Umbilical cord (tissue), 2 donors: ENCODE measurements around the gene ATP1A1. TPM values are rescaled to one million over a fixed set of nuclear protein-coding genes. Genes with fewer than 3 reads are reported as not detected.

Source experiments
- DNase-seq: peaks from one replicate; pipeline ENCODE4 v3.0.0-alpha.2; 2015; ENCODE audit warnings: low spot score
- total RNA-seq: library from RNA; depleted of rRNA; stranded (reverse); fragments of >200 nt; gene quantifications from one replicate; pipeline ENCODE4 v1.2.3, GENCODE V29; 2014; ENCODE audit warnings: low replicate concordance; ENCODE audit not compliant: insufficient read depth

ATP1A1 gene
- 43.3 TPM for total RNA-seq

DNA sequence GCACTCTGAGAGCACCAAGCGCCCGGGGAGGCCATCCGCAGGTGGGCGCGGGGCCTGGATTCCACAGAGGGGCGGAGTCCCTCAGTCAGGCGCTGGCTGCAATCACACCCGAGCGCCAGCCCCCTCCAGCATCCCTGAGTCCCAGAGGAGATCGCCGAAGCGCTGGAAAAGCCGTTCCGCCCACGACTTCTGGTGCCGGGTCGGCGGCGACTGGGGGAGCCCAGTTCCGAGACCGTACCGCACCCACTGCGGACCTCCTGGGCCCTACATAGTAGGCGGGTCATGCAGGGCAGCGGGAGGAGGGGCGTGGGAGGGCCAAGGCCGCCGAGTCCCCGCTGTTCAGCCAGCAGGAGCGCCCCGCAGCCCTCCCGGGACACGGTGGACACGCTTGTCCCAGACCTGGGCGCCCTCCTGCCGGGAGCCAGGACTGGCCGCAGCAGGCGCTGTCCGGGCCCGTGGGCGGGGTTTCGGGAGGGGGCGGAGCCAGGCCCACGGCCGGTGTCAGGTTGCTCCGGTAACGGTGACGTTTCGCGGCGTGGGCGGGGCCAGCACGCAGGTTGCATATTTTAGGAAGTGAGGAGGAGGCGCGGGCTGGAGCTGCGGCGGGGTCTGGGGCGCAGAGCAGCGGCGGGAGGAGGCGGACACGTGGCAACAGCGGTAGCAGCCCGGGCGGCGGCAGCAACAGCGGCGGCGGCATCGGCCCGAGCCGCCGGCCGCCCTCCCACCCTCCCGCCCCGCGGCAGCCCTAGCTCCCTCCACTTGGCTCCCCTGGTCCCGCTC, at the start of gene ATP1A1:
ATP1A1 (plus strand) TSS at position 594 of the 780 bp plus-strand sequence. CDS start 268 bp downstream, outside the sequence.
- DNase-seq = peak; percentile 95

DNA sequence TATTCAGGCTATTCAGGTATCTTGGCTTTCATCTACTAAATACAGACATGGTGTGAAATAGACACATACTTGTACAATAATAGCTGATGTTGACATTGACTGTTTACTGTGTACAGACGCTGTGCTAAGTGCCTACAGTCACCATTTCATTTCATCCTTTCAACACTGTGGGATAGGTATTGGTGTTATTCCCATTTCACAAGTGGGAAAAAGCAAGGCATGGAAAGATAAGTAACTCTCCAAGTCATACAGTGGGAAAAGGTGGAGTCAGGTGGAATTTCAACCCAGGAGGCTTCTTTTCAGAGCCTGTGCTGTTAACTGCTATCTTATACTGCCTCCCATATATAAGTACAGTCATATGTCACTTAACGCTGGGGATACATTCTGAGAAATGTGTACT, 49.6 kb upstream of the ATP1A1 start:
- DNase-seq = no peak

DNA sequence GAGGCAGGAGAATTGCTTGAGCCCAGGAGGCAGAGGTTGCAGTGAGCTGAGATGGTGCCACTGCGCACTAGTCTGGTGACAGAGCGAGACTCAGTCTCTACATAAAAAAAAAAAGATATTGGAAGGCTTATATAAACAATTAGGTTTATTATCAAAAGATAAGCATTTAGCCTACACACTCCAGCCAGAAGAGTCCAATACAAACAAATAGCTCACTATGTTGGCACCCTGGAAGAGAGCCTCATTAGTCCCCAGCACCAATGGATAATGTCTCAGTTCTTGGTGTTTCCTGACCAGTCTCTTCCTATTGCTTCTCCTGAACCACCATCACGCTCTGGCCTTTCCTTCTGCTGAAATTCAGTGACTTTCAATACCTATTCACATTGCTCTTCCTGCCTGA, 48.6 kb upstream of the ATP1A1 start:
- no peak for DNase-seq

DNA sequence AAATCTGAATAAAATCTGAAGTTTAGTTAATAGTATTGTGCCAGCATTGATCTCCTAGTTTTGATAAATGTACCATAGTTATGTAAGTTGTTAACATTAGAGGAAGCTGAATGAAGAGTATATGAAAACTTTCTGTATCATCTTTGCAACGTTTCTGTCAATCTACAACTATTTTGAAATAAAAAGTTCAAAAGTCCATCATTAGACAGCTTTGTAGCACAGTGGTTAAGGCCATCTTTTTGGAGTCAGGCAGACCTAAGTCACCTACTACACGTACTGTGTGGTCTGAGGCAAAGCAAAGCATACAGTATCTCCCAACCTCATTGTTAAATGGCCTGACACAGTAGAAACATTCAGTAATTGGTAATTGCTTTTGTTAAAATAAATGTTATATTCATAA, 47.9 kb upstream of the ATP1A1 start:
- DNase-seq = no peak

DNA sequence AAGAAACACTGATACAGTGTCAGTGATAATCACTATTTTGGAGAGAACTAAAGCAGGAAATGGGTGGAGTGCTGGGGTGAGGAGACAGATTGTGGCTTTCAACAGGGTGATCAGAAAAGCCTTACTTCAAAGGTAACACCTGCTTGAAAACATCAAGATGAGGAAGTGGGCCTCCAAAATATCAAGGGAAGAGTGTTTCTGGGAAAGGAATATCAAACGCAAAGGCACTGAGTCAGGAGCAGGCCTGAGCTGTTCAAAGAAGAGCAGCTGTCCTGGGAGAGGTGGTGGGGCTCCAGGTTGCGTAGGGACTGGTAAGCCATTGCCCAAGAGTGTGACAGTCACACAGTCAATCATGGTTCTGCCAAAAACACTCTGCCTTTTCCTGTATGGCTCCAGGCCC, 47.1 kb upstream of the ATP1A1 start:
- DNase-seq = no peak

DNA sequence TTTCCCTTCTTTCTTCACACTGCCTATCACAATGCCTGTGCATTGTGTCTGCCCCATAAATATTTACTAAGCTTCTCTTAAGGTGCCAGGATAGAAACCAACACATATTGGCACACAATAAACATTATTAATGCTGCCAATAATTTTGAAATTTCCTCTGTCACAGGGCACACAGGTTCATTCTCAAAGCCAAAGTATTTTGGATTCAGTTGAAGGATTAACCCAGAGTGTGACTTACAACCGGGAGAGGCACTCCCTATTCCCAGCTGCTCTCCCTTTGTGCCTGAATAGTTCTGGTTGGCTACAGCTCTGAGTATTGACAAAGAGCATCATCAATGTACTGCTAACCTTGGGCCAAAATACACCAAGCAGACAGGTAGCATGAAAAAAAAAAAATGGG, 46.6 kb upstream of the ATP1A1 start:
- DNase-seq = no peak

DNA sequence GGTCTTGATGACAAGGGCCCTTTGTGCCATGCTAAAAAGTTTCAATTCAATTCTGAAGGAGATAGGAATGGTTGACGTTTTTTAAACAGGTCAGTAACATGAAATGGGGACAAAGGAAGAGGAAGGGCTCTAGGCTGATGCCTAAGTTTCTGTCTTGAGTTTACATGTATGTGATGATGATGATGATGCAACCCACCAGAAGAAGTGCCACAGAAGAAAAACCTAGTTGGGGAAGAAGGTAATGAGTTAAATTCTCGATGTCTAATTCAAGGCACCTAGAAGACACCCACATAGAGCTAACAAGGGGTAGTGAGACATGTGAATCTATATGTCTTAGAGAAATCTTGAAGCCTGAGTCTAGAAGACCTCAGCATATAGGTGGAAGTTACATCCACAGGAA, 44.4 kb upstream of the ATP1A1 start:
- no peak for DNase-seq

DNA sequence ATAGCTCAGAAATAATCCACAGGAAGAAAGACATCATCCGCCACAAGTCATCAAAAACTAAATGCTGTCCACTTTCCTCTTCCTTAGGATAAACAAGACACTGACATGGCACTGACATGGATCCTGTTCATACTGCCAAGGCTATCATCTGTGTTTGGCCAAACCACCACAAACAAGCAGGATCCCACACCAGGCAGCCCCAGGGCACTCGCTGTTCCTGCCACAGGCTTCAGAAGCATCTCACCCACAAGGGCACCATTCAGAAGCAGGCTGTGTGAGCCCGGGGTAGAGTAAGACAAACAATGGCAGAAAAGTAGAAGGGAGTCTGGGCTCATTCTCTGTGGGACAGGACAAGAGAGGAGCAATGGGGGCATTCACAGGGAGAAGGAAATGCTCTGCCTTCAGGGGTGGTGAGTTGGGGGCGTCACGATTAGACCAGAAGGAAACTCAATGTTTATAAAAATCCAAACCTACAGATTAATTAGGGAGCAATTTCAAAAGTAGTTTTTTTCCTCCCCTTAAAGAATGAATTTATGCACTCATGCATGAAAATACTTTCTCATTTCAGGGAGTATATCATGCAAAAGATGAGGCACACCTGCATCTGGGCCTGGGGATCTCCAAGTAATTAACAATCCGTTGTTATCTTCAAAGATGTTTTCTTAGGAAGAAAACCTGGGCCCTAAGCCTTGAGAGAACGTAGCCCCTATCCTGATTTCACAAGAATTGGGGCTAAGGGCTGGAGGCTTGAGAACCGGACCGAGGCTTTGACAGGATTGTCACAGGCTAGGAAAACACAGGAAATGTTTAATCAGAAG, 43.3 kb upstream of the ATP1A1 start:
- no peak for DNase-seq

DNA sequence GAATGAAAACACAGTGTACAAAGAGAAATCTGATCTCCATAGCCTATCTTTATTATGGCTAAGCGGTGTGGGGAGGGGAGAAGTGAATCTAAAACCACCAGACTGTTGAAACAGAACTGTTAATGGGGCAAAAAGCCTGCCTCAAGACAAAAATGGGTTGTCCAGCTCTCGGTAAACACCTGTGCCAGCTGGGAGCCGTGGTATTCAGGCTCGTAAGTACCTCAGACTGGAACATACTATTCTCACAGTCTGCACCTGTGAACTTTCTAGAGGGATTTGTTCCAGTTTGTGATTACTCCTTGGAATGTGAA, 42.7 kb upstream of the ATP1A1 start:
- DNase-seq = no peak

DNA sequence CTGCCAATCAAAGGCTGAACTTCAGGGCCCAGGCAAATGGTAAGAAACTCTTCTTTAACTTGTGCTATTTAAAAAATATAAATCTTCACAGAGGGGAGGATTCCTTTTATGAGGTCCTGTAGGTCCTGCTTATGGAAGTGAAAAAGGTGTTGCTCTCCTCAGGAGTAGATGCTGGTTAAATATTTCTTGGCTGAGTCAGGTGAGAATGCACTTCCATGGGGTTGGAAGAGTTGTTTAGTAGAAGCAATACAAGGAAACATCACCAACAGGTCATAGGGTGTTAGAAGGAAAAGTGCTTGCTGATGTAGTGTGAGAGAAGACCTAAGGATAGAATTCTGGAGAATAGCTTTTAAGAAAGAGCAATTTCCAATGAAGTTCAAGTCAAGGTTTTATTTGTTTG, 42.2 kb upstream of the ATP1A1 start:
- DNase-seq = no peak

DNA sequence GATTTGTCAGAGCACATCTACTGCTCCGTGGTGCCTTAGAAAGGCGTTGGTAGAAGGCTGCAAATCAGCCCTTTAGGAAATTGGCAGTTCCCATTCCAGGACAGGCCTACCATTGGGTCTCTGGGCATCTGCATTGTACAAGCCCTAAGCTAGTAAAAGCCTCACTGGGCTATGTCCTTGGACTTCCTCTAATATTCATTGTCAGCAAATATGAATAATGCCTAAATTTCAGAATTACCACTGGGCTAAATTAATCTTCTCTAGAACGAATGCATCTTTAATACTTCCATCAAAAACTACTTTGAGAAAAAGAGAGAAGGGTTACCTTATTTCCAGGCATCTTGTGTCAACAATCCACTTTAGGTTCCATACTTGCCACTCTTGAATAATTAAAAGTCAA, 41.5 kb upstream of the ATP1A1 start:
- DNase-seq = no peak

DNA sequence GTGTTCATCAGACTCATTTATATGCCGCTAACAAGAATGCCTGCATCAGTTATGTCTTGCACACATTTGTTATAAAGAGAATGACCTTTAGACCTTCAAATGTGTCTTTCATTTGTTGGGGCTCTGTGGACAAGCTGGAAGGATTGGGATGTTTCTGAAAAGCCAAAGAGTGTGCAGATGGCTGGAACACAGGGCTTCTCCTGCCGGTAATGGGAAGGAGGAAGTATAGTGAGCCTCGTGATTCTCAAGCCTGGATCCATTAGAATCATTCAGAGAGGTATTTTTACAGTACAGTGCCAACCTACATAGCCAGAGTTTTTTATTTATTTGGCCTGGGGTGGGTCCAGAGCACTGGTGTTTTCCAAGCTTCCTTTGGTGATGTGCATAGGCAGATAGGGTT, 40.6 kb upstream of the ATP1A1 start:
- DNase-seq = no peak

DNA sequence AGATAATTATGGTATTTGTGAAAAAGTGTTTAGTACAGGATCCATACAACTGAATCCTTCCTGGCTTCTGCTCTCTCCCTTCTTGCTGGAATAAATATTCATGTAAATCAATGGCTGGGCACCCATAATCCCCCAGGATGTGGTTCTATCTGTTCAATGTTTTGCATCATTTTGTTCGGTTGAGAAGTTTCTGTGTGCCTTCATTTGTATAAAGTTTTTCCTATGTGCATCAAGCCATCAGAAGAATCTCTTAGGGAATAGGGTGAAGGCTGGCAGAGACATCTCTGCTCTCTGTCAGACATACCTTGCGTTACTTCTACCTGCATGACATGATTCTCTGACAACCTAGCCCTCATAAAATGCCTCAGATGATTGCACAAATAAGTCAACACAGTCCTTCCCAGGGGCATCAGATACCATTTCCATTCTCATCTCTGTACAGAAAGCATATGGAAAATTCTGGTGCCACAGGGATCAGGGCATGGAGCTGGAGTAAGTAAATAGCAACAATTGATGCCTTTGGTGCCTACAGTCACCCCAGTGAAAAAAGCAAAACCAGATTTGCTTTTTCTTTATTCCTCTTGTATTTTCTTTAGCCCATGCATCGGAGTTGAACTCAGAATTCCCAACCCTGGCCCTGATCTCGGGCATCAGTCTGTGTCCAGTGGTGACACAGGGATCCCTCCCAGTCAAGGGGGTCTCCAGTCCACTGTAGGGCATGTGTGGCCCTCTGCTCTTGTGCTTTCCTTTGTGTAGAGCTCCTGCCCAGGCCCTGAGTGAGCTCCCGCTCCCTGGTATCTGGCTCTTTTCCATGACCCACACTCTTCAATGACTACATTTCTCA, 39.7 kb upstream of the ATP1A1 start:
- no peak for DNase-seq

DNA sequence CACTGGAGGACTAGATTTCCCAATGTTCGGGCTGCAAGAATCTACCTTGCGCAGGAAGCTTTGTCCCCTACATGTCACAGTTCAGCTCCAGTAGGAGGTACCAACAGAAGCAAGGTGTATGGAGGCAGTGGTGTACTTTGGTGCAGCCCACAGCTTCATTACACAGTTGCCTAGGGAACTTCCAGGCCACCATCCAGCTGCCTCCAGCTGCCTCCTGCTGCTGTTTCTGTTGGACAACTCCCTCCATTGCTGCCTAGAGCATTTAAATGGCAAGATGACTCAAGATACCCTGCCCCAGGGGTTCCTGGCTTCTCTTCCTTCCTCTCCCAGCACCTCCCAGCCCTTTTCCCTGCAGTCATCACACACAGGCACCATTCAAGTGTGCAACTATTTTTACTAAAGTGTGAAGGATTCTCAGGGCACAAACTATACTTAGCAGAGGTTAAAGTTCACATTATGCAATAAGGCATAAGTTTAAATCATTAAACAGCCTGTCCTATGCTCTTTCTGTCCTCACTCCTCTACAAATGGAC, 39.0 kb upstream of the ATP1A1 start:
- DNase-seq = no peak

DNA sequence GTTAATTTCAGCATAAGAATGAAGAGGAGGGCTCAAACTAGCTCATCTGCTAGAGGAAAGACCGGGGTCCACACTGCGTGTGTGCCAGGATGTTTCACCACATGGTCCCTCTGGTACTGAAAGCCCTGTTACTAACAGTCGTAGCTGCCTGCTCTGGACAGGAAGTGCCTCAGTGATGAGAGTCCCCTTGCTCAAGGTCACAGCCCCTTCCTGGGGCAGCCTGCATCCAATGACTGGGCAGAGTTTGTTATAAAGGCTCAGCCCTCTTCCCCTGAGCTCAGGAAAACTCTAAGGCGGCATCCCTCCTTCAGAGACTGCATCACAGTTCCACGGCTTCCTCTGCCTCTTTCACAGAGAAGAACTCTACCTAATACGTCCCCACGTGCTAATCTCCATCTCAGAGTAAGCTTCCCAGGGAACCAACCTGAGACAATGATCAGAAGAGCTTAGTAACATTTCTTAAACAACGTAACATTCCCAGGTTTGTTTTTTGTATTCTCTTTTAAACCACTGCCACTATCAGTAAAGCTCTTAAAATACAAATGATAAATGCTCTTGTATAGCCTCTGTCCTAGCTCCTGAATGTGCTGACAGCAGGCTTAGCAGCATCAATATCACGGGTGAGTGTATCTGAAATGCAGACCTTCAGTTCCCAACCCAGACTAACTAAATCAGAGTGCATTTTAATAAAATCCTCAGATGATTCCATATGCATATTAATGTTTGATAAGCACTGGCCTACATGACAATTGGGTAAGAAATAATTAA, 38.0 kb upstream of the ATP1A1 start:
- peak; percentile 40 for DNase-seq

DNA sequence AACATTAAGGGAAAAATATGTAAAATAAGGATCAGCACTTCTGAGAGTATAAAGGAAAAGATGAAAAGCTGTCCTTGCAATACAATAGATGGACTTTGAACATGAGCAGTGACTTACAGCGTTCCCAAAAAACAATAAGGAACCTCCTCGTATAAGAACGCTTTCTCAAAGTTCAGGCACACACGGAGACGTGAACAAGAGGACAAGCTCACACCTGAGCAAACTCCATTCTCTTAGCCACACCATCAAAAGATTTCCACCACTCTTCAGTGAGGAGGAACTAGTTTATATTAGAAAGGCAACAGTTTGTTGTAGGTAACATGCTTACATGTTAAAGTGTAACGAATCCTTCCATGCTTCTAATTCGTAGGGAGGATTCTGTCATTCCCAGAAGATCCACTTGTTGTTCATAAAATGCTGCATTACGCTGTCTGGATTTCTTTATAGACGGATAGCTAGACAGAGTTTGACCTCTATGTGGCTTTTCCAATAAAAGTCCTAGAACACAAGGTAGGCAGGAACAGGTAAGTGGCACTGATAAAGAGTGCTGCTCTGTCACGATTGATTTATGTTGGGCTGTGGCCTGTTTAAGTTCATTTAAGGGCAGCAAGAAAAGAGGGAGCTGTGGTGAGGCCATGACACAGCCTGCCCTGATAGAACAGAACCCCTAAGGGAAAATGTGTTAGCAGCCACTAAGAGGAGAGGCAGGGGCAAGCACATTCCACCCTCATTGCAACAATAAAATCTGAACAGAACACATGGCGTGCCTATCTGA, 37.0 kb upstream of the ATP1A1 start:
- DNase-seq = no peak

DNA sequence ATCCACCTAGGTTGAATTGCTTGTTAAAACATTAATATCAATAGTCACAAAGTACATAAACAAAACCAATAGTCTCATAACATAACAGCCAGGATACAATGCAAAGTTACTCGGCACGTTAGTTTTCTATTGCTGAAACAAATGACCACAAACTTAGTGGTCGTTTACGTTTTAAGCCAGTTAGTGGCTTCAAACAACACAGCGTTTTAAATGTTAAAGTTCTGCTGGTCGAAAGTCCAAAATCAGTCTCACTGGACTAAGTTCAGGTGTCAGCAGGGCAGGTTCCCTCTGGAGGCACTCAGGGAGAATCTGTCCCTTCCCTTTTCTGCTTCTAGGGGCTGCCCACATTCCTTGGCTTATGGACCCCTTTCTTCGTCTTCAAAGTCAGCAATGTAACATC, 35.6 kb upstream of the ATP1A1 start:
- no peak for DNase-seq

DNA sequence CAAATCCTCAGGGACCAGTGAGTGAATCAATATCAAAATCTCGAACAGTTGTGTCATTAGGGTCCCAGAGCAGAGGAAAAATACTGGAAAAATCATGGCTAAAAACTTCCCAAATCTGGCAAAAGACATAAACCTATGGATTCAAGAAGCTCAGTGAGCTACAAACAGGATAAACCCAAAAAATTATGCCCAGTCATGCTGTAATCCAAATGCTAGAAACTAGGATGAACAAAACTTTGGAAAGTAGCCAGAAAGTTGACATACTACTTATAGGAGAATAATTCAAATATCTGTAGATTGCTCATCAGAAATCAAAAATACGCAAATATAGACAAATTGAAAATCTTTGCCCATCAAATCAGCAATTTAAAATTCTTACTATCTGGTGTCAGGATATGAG, 34.6 kb upstream of the ATP1A1 start:
- DNase-seq = no peak

DNA sequence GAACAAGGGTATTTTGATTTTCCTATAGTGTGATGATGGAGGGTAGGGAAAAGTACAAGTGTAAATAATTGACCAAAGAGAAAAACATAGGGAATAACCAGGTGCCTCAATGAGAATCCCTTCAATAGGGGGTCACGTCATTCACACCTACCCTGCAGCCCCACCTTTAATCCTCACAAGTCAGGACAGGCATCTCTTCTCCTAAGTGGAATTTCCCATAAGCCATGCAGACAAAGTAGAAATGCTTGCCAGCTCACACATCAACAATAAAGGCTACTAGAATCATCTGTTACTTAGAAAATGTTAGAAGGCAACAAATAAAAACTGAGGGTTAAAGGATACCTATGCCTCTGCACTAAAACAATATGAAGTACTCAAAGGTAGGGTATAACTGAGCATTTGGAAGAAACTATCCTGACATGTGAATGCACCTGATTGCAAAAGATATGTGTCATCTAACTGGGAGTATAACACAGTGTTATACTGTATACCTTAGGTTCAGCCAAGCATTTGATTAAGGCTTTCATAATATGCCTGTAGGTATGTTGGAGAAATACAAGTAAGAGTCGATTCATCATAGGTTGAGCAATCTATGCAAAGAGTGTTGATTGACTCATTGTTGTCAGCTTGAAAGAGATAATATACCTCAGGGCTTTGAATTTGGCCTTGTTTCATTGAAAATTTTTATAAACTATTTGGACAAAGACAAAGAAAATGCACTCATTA, 32.4 kb upstream of the ATP1A1 start:
- DNase-seq = no peak

DNA sequence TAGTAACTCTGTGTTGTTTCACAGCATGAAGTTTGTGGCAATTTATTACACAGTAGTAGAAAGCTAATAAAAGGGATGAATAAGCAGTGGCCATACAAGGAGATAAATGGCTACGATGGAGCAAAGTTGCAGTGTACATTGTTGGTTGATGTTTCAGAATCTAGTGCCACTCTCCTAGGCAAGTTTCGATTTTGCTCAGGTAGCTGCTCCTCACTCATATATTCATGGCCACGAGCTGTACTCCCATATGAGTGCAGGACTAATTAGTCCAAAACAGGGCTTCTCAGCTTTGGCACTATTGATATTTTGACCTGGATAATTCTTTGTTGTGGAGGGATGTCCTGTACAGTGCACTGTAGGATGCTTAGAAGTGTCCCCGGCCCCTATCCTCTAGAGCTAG, 30.0 kb upstream of the ATP1A1 start:
- no peak for DNase-seq
